GM21360 (cell line): ENCODE measurements around the gene ZMYND8.
"Not testable (repeated sequence)": the region's sequence is repeated elsewhere in the genome, so short reads cannot be mapped to it uniquely, and the experiment has no call there.

Source experiments
- ATAC-seq: cut with Tn5 transposase; IDR thresholded peaks from one replicate; pipeline ENCODE4 v1.9.1; 2021; ENCODE audit warnings: mild to moderate bottlenecking, moderate library complexity; ENCODE audit not compliant: unreplicated experiment

ZMYND8 gene

GRCh38 chr20:47356526-47357295 lies at the start of gene ZMYND8:
Gene ZMYND8, minus strand, starts transcription at chr20:47356699. Its CDS starts 29 bp downstream, at chr20:47356670.
- ATAC-seq: peak; percentile 48

- ATAC-seq: no peak
These were observed 49.4 kb upstream of the ZMYND8 start for GRCh38 chr20:47405775-47406325.

DNA sequence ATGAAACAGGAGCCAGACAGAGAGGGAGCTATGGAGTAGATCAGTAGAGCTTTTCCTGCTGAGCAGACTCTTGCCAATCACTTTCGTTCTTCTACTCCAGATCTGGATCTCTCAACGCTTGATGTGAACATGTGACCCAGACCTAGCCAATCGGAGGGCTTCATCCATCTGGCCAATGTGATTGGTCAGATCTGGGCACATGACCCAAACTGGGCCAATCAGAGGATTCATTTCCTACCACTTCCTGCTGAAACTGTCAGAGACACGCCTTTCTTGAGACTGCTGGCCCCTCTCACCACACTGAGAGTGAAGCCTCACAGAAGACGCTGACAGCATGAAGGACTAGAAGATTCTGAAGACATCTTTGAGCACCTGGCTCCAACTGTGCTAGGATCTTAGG lies 44.2 kb upstream of the ZMYND8 start:
- no peak for ATAC-seq

DNA sequence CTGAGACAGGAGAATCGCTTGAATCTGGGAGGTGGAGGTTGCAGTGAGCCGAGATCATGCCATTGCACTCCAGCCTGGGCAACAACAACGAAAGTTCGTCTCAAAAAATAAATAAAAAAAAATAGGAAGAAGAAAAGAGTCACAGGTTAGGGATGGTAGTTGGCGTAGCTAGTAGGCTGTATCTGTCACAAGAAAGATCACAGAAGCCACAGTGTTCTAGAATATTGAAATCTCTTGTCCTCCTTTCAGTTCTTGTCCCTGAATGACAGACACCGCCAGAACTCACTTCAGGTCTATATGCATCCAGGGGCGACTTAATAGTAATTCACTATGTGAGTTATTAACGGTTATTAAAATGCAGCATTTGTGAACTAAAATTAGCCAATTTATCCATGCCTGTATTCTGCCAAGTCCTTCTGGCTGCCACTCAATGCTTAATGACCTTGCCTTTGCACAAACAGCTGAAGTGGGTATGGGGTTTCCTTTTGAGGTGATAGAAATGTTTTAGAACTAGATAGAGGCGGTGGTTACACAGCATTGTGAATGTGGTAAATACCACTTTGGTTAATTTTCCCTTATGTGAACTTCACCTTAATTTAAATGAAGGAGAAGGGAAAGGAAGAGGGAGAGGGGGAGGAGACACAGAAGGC lies 41.3 kb upstream of the ZMYND8 start:
- ATAC-seq: no peak

DNA sequence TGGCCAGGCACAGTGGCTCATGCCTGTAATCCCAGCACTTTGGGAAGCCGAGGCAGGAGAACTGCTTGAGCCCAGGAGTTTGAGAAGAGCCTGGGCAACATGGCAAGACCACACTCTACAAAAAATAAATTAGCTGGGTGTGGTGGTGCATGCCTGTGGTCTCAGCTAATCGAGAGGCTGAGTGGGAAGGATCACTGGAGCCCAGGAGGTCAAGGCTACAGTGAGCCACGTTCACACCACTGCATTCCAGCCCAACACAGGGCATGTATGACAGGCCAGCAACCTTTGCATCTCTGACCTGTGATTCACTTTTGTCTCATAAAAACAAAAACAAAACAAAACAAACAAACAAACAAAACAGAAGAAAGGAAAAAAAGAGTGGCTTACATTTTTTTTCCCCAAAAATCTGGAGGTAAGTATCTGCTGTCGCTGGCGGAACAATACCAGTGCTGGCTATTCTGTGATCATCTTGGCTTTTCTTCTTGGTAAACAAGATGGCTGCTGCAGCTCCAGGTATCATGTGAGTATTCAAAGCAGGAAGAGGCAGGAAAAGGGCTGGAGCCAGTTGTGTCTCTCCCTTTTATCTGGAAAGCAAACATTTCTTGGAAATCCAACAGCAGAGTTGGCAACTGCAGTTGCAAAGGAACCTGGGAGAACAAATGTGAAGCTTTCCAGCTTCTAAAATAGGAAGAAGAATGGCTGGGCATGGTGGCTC lies 40.4 kb upstream of the ZMYND8 start:
- no peak for ATAC-seq

- ATAC-seq: not testable (repeated sequence)
These were observed 37.5 kb upstream of the ZMYND8 start for GRCh38 chr20:47393796-47394514.

DNA sequence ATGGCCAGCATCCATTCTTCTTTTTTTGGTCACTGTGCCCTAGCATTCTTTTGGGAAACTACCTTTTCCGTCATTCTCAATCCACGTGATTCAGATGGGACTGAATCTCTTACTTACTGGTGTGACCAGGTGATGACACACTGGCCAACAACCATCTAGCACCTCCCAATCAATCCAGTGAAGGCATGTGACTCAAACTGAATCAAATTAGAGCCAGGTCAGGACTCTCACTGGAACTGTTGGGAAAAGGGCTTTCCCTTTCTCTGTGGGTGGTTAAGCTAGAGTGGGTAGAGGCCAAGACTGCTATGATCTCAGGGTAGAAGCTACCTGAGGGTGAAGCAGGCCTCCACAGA lies 36.2 kb upstream of the ZMYND8 start:
- ATAC-seq: no peak

- no peak for ATAC-seq
These were observed 35.7 kb upstream of the ZMYND8 start for GRCh38 chr20:47392015-47392720.

DNA sequence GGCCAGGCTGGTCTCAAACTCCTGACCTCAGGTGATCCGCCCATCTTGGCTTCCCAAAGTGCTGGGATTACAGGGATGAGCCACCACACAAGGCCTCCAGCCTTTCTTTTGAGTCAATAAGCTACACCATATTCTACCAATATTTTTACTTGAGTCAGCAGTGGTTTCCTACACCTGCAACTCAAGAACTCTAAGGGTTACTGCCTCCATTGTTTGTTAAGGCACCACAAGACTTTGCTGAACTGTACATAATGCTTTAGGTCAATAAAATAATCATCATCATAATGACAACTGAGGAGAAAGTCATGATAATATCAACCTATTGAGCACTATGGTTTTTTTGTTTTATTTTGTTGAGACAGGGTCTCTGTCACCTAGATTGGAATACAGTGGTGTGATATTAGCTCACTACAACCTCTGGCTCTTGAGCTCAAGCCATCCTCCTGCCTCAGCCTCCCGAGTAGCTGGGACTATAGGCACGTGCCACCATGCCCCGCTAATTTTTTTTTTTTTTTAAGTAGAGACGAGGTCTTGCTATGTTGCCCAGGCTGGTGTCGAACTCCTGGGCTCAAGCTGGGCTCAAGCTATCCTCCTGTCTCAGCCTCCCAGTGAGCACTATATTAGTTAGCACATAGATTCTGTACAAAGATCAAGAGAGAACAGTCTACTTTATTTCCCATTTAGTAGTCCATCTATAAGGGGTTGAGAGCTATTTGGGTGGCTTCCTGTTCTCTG lies 34.9 kb upstream of the ZMYND8 start:
- ATAC-seq: no peak

DNA sequence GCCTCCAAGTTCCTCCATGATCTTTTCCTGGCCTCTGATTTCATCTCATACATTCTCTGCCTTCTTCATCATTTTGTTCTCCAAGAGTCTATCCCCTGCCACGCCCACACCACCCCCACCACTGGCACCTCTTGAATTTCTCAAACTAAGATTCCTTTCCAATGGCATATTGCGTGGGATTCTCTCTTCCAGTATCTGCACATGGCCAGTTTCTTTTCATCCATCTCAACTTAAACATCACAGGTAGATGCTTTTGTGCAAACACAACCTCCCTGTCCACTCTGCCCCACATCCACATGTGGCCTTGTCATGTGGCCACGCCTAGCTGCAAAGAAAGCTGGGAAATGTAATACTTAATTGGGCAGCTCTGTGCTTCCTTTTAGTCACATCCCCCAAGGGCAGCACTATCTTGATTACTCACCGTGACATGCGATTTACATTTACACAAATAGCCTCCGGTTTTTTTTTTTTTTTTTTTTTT lies 33.4 kb upstream of the ZMYND8 start:
- ATAC-seq: no peak

- not testable (repeated sequence) for ATAC-seq
These were observed 29.5 kb upstream of the ZMYND8 start for GRCh38 chr20:47385968-47386367.

DNA sequence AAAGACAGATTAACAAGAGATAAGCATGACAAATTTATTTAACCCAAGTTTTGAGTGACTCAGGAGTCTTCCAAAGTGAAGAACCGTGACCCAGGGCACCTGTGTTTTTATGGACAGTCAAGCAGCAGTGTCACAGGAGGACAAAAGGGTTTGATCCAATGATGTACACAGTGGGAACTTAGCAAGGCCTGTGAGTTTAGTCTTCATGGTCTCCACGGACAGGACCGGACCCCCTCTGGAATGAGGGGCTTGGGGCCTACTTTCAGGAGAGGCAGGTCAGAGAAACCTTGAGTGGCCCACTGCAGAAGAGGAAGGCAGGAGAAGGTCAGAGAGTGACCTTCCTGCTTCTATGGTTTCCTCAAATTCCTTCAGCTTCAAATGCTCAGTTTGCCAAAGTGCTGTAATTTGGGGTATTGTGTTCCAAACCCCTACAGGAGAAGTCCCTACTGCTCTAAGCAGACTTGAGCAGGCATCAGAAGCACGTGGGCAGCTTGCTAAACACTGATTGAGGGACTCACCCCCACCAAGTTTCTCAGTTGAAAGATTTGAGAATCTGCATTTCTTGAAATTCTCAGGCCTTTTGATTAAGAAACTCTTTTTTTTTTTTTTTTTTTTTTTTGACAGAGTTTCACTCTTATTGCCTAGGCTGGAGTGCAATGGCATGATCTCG lies 26.4 kb upstream of the ZMYND8 start:
- no peak for ATAC-seq

DNA sequence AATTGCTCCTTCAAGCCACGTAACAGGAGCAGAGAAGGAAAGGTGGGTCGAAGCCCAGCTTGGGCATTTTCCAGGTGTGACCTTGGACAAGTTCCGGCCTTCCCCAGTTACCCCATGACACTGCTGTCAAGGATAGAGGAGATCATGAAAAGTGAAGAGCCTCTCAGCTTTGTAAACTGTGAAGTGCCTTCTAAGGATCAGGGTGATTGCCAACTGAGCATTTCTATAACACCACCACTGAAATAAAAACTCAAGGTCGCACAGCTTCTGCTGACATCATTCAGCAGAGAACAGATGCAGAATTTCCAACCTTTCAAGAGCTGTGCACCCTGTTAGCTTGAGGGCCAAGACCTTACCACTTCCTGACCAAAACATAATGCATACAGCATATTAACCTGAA lies 24.0 kb upstream of the ZMYND8 start:
- no peak for ATAC-seq

GRCh38 chr20:47379433-47380150 lies 23.1 kb upstream of the ZMYND8 start:
- ATAC-seq: no peak

DNA sequence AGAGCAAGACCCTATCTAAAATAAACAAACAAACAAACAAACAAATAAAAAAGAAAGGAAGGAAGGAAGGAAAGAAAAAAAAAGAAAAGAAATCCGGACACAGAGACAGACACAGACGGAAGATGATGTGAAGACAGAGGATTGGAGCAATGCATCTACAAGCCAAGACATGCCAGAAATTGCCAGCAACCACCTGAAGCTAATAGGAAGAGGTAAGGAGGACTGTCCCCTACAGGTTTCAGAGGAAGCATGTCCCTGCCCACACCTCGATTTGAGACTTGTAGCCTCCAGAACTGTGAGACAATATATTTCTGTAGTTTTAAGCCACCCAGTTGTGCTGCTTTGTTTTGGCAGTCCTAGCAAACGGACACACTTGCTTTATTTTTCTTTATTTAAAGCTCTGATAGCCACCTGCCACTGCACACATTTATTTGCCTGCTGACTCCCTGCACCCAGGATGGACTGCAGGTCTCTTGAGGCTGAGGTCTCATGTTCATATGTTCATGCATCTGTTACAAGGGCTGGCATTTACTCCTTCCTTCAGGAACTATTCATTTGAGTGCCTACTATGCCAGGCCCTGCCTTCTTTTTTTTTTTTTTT lies 20.7 kb upstream of the ZMYND8 start:
- no peak for ATAC-seq

GRCh38 chr20:47376096-47376643 lies 19.7 kb upstream of the ZMYND8 start:
- not testable (repeated sequence) for ATAC-seq

DNA sequence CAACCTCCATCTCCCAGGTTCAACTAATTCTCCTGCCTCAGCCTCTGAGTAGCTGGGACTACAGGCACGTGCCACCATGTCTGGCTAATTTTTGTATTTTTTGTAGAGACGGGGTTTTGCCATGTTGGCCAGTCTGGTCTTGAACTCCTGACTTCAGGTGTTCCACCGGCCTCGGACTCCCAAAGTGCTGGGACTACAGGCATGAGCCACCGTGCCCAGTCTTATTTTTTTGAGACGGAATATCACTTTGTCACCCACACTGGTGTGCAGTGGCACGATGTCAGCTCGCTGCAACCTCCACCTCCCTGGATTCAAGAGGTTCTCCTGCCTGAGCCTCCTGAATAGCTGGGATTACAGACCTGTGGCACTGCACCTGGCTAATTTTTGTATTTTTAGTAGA lies 17.6 kb upstream of the ZMYND8 start:
- ATAC-seq: not testable (repeated sequence)
